Osteocyte (in vitro differentiated cells): ENCODE data around the gene ITCH. TPM values are rescaled to one million over a fixed set of nuclear protein-coding genes. Genes with fewer than 3 reads are reported as not detected.

Experiments used
- DNase-seq: peaks from one replicate; pipeline ENCODE4 v3.0.0; 2021; ENCODE audit warnings: mixed read lengths; ENCODE audit not compliant: unreplicated experiment; ENCODE audit errors: extremely low spot score
- H3K27ac Mint-ChIP-seq: one replicate; pipeline ENCODE4 v1.8.0; 2021; ENCODE audit warnings: mild to moderate bottlenecking, mixed read lengths; ENCODE audit not compliant: unreplicated experiment
- H3K27me3 Mint-ChIP-seq: one replicate; pipeline ENCODE4 v1.8.0; 2021; ENCODE audit warnings: mixed read lengths; ENCODE audit not compliant: unreplicated experiment
- H3K36me3 Mint-ChIP-seq: one replicate; pipeline ENCODE4 v1.8.0; 2021; ENCODE audit warnings: mixed read lengths; ENCODE audit not compliant: unreplicated experiment
- H3K4me1 Mint-ChIP-seq: one replicate; pipeline ENCODE4 v1.8.0; 2021; ENCODE audit warnings: mixed read lengths; ENCODE audit not compliant: unreplicated experiment
- H3K4me3 Mint-ChIP-seq: one replicate; pipeline ENCODE4 v1.8.0; 2021; ENCODE audit warnings: mild to moderate bottlenecking, moderate library complexity, mixed read lengths; ENCODE audit not compliant: unreplicated experiment
- H3K9me3 Mint-ChIP-seq: one replicate; pipeline ENCODE4 v1.8.0; 2021; ENCODE audit warnings: mixed read lengths; ENCODE audit not compliant: unreplicated experiment
- total RNA-seq: library from RNA; stranded (reverse); gene quantifications from 2 replicates; pipeline ENCODE4 v1.2.1, GENCODE V29; 2021
- TF ChIP-seq, protein P1 (sequence below): fragments of 200-600 bp; sonication (generic); IDR thresholded peaks from 2 replicates; pipeline ENCODE4 v1.5.0; 2021; ENCODE audit warnings: antibody characterized with exemption, mild to moderate bottlenecking, moderate library complexity

The ITCH gene
- total RNA-seq, 1 donor from 2014 or later: 55.4 TPM

DNA sequence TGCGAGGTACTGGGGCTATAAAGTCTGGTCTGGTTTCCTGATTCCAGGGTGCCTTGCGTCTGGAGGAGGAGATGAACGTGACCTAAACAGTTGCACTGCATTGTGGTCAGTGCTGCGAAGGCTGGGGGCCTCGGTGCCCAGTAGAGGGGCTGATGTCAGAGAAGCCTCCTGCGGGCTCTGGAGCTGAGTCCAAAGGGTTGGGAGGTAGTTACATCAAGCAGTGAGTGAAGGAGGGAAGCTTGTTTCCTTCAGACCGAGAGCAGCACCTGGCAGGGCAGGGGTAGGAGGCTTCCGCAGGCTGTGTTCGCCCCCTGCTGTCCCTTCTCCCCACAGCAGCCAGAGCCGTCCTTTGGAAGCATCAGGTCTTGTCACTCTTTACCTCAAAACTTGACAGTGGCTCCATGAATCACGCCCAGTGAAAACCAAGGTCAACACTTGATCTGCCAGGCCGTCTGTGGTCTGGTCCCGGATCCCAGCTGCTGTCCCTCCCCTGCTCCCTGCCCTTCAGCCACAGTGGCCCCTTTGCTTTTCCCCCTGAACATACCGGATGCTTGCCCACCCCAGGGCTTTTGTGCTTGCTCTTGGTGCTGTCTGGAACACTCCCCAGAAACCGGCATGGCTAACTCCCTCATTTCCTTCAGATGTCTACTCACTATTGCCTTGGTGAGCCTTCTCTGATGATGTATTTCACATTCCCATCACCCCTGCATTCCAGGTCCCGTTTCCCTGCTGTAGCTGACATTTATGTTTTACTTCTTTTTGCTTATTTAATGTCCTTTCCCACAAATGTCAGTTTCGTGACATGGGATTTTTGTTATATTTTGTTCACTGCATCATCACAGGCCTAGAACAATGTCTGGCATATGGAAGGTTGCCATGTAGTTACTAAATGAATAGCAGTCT lies 160.1 kb downstream of the ITCH start:
- TF ChIP-seq, protein P1, sequence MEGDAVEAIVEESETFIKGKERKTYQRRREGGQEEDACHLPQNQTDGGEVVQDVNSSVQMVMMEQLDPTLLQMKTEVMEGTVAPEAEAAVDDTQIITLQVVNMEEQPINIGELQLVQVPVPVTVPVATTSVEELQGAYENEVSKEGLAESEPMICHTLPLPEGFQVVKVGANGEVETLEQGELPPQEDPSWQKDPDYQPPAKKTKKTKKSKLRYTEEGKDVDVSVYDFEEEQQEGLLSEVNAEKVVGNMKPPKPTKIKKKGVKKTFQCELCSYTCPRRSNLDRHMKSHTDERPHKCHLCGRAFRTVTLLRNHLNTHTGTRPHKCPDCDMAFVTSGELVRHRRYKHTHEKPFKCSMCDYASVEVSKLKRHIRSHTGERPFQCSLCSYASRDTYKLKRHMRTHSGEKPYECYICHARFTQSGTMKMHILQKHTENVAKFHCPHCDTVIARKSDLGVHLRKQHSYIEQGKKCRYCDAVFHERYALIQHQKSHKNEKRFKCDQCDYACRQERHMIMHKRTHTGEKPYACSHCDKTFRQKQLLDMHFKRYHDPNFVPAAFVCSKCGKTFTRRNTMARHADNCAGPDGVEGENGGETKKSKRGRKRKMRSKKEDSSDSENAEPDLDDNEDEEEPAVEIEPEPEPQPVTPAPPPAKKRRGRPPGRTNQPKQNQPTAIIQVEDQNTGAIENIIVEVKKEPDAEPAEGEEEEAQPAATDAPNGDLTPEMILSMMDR: peak; percentile 62
- Mint-ChIP-seq H3K9me3 (no peaks in the 10 kb centered on the region), H3K4me3 (peak overlapping the region; percentile 19), H3K4me1 (peaks cover 62% of the 10 kb centered on the region), H3K27ac (peak overlapping the region; percentile 95), H3K36me3 (peaks cover 9% of the 10 kb centered on the region), H3K27me3 (no peaks in the 10 kb centered on the region)
- DNase-seq: peak; percentile 83

GRCh38 chr20:34524426-34524825 lies 161.4 kb downstream of the ITCH start:
- H3K27me3 Mint-ChIP-seq: no peaks in the 10 kb centered on the region
- peak; percentile 23 for DNase-seq
- H3K4me3 Mint-ChIP-seq: no peak overlapping the region
- H3K27ac Mint-ChIP-seq: peak overlapping the region; percentile 95
- H3K9me3 Mint-ChIP-seq: no peaks in the 10 kb centered on the region
- peaks cover 58% of the 10 kb centered on the region for H3K4me1 Mint-ChIP-seq
- peaks cover 21% of the 10 kb centered on the region for H3K36me3 Mint-ChIP-seq
- TF ChIP-seq, protein P1: no peak

- DNase-seq: peak; percentile 15
- TF ChIP-seq, protein P1: no peak
- Mint-ChIP-seq H3K4me3 (no peak overlapping the region), H3K36me3 (peaks cover 19% of the 10 kb centered on the region), H3K4me1 (peaks cover 58% of the 10 kb centered on the region), H3K27me3 (no peaks in the 10 kb centered on the region), H3K9me3 (no peaks in the 10 kb centered on the region), H3K27ac (peak overlapping the region; percentile 95)
Measured at GRCh38 chr20:34525342-34525708, 162.3 kb downstream of the ITCH start.

DNA sequence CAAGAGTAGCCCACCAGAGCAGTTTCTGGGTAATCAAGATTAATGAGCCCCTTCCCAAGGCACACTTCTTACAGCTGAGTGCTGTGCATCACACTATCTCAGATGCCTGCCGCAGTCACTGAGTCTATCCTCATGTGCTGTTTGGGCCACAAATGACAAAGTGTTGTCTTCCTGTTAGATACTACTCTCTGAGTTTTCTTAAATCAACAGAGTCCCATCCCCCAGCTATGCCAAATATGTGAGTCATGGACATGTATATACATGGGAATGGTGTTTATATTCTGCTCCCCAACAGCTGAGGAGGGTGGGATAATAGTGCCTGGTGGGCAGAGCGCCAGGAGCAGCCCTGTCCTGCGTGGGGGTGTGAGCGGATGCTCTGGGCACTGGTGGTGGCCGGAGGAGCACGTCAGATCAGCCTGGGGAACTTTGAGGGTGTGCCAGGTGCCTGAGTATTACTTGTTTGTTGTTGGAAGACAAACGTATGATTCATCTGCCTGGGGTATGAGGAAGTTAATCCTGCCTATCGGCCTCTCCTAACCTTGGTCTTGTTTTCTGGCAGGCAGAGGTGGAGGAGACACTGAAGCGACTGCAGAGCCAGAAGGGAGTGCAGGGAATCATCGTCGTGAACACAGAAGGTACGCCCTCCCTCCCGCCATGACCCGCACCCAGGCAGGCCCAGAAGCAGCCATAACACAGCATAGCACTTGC lies 162.8 kb downstream of the ITCH start:
- H3K9me3 Mint-ChIP-seq: no peaks in the 10 kb centered on the region
- no peaks in the 10 kb centered on the region for H3K27me3 Mint-ChIP-seq
- TF ChIP-seq, protein P1: no peak
- peak overlapping the region; percentile 95 for H3K27ac Mint-ChIP-seq
- peaks cover 19% of the 10 kb centered on the region for H3K36me3 Mint-ChIP-seq
- peaks cover 58% of the 10 kb centered on the region for H3K4me1 Mint-ChIP-seq
- H3K4me3 Mint-ChIP-seq: peak overlapping the region; percentile 56
- DNase-seq: peak; percentile 93

DNA sequence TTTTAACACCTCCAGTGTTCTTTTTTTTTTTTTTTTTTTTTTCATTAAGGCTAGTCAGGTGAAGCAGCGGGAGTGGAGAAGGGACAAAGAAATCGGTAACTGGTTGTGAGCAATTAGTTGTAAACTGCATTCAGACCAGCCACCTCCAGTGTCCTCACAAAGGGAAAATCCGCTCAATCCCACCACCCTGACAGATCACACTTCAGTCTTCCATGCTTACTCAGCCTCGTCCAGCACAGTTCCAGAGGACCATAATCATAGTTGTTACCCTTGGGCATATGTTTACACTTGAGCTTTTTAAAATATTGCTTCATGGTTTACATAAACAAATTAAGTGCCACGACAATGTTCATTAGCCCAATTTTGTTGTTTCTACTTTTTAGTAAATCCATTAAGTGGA lies 163.4 kb downstream of the ITCH start:
- H3K4me3 Mint-ChIP-seq: no peak overlapping the region
- TF ChIP-seq, protein P1: no peak
- peak; percentile 46 for DNase-seq
- H3K27ac Mint-ChIP-seq: peak overlapping the region; percentile 95
- no peaks in the 10 kb centered on the region for H3K9me3 Mint-ChIP-seq
- peaks cover 25% of the 10 kb centered on the region for H3K36me3 Mint-ChIP-seq
- no peaks in the 10 kb centered on the region for H3K27me3 Mint-ChIP-seq
- H3K4me1 Mint-ChIP-seq: peaks cover 55% of the 10 kb centered on the region
